ENCODE data around the gene ARHGEF40.
"Not testable (repeated sequence)": the region's sequence is repeated elsewhere in the genome, so short reads cannot be mapped to it uniquely, and the experiment has no call there.

ARHGEF40 gene

DNA sequence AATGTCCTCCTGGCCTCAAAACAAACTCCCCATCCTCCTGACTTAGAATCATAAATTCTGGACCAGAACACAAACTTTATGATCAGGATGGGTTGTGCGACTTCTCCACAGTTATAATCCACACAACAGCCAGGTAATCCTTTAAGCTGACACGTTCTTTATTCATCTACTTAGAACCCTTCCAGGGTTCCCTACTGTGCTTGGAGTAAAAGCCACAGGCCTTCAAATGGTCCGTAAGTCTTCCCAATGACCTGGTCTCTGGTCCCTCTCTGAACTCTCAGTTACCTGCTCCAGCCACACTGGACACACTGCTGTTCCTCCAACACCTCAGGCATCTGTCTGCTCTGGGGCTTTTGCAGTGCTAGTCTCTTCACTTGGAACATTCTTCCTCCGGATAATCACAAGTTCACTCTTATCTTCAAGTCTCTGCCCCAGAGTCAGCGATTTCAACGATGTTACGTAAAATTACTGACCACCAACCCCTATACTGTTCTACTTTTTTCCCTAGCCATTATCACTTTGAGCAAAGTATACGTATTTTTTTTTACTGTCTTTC is 29.7 kb upstream of the ARHGEF40 start:
- ATAC-seq: no peak

DNA sequence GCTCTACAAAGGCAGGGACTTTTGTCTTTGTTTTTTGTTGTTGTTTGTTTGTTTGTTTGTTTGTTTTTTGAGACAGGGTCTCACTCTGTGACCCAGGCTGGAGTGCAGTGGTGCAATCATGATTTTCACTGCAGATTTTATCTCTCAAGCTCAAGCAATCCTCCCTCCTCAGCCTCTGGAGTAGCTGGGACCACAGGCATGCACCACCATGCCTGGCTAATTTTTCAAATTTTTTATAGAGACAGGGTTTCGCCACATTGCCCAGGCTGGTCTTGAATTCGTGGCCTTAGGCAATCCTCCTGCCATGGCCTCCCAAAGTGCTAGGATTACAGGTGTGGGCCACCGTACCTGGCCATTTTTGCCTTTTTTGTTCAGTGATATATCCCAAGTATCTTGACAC is 29.2 kb upstream of the ARHGEF40 start:
- not testable (repeated sequence) for ATAC-seq

- ATAC-seq: no peak
Measured at GRCh38 chr14:21041676-21042433, 28.2 kb upstream of the ARHGEF40 start, which contains the start of gene RNASE7. Gene RNASE7 (plus strand): TSS chr14:21042362. CDS start chr14:21042993, 631 bp downstream.

- ATAC-seq: no peak
Measured at GRCh38 chr14:21042918-21043317, 27.2 kb upstream of the ARHGEF40 start.

DNA sequence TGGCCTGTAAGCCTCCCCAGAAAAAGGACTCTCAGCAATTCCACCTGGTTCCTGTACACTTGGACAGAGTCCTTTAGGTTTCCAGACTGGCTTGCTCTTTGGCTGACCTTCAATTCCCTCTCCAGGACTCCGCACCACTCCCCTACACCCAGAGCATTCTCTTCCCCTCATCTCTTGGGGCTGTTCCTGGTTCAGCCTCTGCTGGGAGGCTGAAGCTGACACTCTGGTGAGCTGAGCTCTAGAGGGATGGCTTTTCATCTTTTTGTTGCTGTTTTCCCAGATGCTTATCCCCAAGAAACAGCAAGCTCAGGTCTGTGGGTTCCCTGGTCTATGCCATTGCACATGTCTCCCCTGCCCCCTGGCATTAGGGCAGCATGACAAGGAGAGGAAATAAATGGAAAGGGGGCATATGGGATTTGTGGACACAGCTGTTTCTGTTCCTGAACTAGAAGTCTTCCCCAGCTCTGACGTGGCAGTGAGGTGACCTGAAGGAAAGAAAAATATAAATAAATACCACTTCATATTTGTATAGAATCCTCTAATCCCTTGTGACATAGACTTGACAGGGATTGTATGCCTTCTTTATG is 26.6 kb upstream of the ARHGEF40 start:
- no peak for ATAC-seq

- no peak for ATAC-seq
Measured at GRCh38 chr14:21043974-21044618, 26.0 kb upstream of the ARHGEF40 start.

GRCh38 chr14:21047378-21047781 is 22.7 kb upstream of the ARHGEF40 start:
- ATAC-seq: no peak

DNA sequence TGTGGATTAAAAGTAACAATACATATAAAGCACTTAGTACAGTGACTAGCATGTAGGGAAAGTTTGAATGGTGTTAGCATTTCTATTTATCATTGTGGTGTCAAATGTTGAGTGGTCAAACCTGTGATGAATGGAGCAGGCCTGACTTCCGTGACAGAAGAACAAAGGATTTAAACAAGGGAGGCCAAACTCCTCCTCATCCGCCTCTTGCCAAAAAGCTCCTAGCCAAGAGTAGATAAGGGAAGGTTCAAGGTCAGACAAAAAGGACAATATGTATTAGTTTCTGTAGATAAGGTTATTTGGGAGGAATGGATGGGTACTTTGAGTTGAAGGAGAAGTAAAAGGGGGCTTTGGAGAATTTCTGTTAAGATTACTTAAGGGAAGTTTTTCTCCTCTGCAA is 21.5 kb upstream of the ARHGEF40 start:
- no peak for ATAC-seq

DNA sequence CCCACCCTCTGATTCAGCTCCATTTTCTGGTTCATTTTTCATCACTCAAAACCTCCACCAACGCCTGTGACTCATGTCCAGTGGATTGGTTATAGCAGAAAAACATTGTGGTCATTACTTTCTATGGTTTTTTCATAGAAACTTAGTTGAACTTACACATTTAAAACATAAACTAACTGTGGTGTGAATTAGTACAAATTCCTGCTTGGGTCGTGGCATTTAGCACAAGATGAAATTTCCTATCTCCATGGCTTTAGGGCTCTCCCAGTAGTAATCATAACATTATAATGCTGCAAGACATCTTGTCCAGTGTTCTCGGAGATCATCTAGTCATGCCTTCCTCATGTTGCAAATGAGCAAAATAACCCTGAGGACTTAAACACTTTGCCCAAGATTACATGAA is 20.8 kb upstream of the ARHGEF40 start:
- ATAC-seq: no peak

- ATAC-seq: no peak
Measured at GRCh38 chr14:21050597-21050996, 19.5 kb upstream of the ARHGEF40 start.

DNA sequence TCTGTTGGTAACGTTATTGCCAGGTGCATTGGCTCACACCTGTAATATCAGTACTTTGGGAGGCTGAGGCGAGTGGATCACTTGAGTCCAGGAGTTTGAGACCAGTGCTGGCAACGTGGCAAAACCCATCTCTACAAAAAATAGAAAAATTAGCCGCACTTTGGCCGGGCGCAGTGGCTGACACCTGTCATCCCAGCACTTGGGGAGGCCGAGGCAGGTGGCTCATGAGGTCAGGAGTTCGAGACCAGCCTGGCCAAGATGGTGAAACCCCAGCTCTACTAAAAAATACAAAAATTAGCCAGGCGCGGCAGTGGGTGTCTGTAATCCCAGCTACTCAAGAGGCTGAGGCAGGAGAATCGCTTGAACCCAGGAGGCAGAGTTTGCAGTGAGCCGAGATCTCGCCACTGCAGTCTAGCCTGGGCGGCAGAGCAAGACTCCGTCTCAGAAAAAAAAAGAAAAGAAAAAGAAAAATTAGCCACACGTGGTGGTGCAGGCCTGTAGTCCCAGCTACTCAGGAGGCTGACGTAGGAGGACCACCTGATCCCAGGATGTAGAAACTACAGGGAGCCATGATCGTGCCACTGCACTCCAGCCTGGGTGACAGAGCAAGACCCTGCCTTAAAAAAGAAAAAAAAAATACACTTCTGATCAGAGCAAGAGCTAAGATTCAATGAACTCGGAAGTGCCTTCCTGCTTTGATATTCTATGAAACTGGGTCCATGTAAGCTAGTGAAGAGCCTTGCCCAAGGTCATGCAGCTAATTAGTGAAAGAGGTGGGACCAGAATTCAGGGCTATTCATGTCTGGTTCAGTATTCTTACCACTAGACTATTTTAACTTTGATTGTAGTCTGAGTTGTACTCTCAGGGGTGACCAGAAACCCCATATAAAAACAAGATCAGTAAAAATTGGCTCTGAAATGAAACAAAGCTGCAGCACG is 16.7 kb upstream of the ARHGEF40 start:
- no peak for ATAC-seq

- ATAC-seq: peak in 1 of 2 donors; percentile 36
Measured at GRCh38 chr14:21054123-21054767, 15.9 kb upstream of the ARHGEF40 start.

DNA sequence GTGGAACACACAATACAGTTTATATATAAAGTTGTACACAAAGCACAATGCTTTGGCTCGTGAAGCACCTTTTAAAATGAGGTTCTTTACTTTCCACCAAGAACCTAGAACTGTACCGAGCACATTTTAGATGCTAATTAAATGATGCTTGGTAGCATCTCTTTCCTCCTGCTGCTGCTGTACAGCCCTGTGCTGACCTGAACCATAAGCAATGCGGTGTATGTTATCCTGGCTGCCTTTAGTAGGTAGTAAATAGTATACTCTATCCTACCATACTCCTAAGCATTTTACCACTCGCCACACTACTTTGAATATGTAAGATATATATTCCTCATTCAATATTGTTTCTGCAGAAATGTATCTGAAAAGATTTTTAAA is 15.3 kb upstream of the ARHGEF40 start:
- ATAC-seq: no peak

DNA sequence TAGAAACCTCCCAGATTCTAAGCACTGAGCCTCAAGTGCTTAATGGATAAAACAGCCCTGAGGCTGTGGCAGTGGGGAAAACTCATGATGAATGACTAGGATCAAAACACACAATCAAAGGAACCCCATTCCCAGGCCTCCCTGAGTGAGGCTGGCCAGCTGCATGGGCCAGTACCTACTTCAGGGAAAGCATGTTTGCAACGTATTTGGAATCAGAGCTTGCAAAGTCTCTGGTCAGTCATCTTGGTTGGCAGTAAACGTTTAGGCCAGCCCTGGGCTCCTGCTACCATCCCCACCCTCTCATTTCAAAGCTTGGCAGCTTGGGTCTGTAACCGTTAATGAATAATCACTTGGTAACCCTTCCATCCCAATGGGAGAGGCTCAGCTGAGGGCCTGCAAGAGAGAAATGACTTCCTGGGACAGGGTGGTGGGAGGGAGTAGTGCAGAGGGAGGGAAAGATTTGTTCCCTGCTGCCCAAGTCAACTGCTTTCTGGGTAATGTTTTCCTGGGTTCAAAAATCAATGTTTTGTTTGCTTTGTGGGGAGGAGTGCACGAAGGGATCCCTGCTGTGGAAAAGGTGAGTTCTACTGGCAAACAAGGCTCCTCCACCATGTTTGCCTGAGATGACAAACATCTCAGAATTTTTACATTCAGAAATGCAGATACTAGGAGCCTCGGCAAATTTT is 14.5 kb upstream of the ARHGEF40 start:
- ATAC-seq: no peak

DNA sequence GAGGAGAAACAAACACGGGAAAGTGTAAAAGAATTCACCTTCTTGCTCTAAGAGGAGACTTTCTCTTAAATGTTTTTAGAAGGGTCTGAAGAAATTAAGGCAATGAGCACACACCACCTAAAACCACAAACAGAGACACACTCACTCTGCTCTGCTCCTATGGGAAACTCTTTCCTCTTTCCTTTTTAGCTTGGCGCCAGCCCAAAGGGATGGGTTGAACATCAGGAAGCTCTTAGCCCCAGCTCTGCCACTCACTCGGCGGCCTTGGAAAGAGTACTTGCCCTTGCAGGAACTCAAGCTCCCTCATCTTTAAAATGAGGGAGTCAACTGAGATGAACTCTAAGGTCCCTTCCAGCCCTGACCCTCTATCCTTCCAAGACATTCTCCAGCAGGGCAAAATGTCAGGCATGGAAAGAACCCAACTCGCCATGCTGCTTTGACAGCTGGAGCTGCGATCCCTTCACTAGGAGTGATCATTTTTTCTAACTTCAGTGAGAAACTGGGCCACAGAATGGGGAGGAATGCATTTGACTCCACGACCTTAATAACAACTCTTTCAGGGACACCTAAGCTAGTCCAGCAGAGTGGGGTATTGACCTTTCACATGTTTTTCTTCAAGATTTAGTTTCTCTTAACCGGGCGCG is 13.5 kb upstream of the ARHGEF40 start:
- no peak for ATAC-seq

DNA sequence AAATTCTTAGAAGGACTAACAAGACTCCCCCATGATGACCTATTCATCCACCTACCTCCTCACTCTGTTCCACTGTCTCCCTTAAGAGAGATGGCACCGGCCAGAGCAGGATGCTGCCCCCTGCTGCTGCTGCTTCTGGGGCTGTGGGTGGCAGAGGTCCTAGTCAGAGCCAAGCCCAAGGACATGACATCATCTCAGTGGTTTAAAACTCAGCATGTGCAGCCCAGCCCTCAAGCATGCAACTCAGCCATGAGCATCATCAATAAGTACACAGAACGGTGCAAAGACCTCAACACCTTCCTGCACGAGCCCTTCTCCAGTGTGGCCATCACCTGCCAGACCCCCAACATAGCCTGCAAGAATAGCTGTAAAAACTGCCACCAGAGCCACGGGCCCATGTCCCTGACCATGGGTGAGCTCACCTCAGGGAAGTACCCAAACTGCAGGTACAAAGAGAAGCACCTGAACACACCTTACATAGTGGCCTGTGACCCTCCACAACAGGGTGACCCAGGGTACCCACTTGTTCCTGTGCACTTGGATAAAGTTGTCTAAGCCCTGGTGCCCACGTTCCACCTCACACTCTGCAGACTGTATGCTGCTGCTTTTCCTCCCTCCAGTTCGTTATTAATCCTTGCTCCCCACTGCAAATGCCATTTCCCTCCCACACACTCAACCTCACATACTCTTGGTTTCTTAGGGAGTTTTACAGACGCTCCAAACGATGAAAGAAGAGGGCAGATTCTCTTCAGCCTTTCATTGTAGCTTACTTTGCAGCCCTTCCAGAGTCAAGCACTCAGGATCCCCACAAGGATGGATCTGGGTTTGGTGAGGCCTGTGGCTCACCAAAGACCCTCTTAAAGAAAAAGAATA is 12.1 kb upstream of the ARHGEF40 start, which contains the start of gene RNASE8:
Gene RNASE8, plus strand, starts transcription at position 20 of the 873 bp plus-strand sequence. Its CDS starts 71 bp downstream, at position 91.
- no peak for ATAC-seq

GRCh38 chr14:21058903-21059302 is 11.2 kb upstream of the ARHGEF40 start:
- no peak for ATAC-seq

GRCh38 chr14:21059842-21060613 is 10.1 kb upstream of the ARHGEF40 start:
- ATAC-seq: no peak
